Vagina (tissue), 2 donors: ENCODE data around the gene ASF1A.

ENCODE experiments used
- POLR2A ChIP-seq, 2 donors: fragments of 450-650 bp; IDR thresholded peaks; one replicate each; pipeline ENCODE4 v1.6.1; 2017; ENCODE audit warnings: antibody characterized with exemption in 2 of 2, mild to moderate bottlenecking in 2 of 2, moderate library complexity in 2 of 2
- POLR2AphosphoS5 ChIP-seq, 2 donors: sonication (generic); formaldehyde crosslinking; IDR thresholded peaks; one replicate each; pipeline ENCODE4 v1.9.0; 2017; ENCODE audit warnings: antibody characterized with exemption in 2 of 2, mild to moderate bottlenecking in 2 of 2, low read depth in 1 of 2; ENCODE audit not compliant: insufficient read depth in 1 of 2
- TF ChIP-seq, protein P1 (sequence below), 3 experiments: fragments of 450-650 bp in 2 of 3; fragments of 200-600 bp in 1 of 3; sonication (generic) in 1 of 3; IDR thresholded peaks; one replicate each; pipeline ENCODE4 v1.5.1; 2017 to 2019; ENCODE audit warnings: antibody characterized with exemption in 3 of 3, mild to moderate bottlenecking in 2 of 3, moderate library complexity in 2 of 3

DNA sequence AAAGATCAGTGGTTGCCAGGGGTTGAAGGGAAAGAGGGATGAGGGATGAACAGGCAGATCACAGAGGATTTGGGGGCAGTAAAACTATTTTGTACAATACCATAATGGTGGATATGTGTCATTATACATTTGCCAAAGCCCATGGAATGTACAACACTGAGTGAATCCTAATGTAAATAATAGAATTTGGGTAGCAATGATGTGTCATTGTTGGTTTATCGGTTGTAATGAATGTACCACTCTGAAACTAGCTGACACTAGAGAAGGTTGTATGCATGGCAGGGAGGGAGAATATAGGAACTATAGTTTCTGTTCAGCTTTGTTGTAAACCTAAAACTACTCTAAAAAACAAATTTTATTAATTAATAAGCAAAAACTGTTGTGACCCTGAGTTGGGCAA, 17.8 kb upstream of the ASF1A start:
- TF ChIP-seq, protein P1, sequence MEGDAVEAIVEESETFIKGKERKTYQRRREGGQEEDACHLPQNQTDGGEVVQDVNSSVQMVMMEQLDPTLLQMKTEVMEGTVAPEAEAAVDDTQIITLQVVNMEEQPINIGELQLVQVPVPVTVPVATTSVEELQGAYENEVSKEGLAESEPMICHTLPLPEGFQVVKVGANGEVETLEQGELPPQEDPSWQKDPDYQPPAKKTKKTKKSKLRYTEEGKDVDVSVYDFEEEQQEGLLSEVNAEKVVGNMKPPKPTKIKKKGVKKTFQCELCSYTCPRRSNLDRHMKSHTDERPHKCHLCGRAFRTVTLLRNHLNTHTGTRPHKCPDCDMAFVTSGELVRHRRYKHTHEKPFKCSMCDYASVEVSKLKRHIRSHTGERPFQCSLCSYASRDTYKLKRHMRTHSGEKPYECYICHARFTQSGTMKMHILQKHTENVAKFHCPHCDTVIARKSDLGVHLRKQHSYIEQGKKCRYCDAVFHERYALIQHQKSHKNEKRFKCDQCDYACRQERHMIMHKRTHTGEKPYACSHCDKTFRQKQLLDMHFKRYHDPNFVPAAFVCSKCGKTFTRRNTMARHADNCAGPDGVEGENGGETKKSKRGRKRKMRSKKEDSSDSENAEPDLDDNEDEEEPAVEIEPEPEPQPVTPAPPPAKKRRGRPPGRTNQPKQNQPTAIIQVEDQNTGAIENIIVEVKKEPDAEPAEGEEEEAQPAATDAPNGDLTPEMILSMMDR (IDR thresholded peaks at IDR 0.05), result no peak
- TF ChIP-seq POLR2A (IDR thresholded peaks at IDR 0.05) (no peak), POLR2AphosphoS5 (IDR thresholded peaks at IDR 0.05; ENCODE audit: insufficient read depth in 1 of 2, low read depth in 1 of 2) (no peak)
